ENCODE measurements around the gene R3HCC1L.

Gene R3HCC1L

DNA sequence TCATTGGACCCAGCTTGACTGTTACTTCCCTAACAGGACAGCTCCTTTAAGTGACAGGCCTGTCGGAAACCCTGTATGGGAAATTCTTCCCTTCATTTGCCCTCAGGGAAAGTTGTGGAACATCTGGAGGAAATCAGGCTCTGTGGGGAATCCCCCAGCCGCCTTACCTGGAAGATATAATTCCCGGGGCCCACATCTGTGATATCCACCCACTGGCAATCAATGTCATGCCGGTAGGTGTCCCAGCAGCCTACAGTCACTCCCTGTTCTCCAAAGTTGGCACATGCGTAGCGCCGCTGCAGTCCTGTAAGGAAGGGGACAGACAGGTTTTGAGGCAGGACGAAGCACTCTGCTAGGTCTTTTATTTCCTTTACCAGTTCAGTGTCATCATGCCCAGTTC, 116.9 kb downstream of the R3HCC1L start:
- H3K36me3 ChIP-seq (ENCODE audit: control insufficient read depth in 2 of 2, insufficient read depth in 1 of 2, low read length in 2 of 2): peaks cover 0 to 54% of the 10 kb centered on the region in 2 experiments; a peak in 1 of 3 replicates
- POLR2A ChIA-PET: no interaction called here
- CTCF ChIA-PET: interaction anchor here (5.4 kb wide), 1 partner anchor 58 kb away, joined by 24 read pairs; no protein-coding TSS in a partner anchor
- H3K4me3 ChIP-seq (ENCODE audit: low read depth, low read length): no peak overlapping the region
- no peak overlapping the region for H3K27ac ChIP-seq (ENCODE audit: extremely low read depth, low read depth, low read length)
- no peaks in the 10 kb centered on the region for H3K9me3 ChIP-seq (ENCODE audit: control insufficient read depth, insufficient read depth, low read depth, low read length)
- no peaks in the 10 kb centered on the region for H3K4me1 ChIP-seq (ENCODE audit: control insufficient read depth, insufficient read depth, low read length)
- TF ChIP-seq, protein P1, sequence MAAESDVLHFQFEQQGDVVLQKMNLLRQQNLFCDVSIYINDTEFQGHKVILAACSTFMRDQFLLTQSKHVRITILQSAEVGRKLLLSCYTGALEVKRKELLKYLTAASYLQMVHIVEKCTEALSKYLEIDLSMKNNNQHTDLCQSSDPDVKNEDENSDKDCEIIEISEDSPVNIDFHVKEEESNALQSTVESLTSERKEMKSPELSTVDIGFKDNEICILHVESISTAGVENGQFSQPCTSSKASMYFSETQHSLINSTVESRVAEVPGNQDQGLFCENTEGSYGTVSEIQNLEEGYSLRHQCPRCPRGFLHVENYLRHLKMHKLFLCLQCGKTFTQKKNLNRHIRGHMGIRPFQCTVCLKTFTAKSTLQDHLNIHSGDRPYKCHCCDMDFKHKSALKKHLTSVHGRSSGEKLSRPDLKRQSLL (tag by site-specific recombination; IDR thresholded peaks at IDR 0.05): no peak
- TF ChIP-seq ZNF169 (tag by site-specific recombination; IDR thresholded peaks at IDR 0.05) (no peak), ZNF555 (tag by site-specific recombination; conservative IDR thresholded peaks at IDR 0.05) (no peak), ZNF184 (tag by site-specific recombination; IDR thresholded peaks at IDR 0.05) (no peak), HOXC10 (CRISPR knock-in tag; IDR thresholded peaks at IDR 0.05) (no peak)

DNA sequence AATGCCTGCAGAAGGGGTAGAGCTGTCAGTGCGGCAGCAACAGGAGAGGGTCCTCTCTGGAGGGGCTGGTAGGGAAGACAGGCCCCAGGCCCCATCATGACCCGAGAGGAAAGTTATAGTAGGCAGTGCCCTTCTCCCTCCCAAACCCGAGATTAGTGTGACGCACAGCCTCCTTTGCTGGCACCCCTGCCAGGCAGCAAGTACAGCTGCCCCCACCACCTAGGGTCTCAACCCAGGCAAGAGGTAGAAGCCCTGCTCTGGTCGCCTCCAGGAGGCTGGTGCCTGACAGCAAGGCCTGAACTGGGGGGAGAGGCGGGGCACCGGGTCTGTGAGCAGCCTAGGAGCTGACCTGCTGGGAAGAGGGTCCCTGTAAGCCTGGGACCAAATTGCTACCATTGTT, 118.0 kb downstream of the R3HCC1L start:
- ChIA-PET POLR2A (no interaction called here), CTCF (interaction anchor here (0.5 to 5.4 kb wide), 3 partner anchors 10 to 76 kb away, joined by 3 to 24 read pairs (median 3); no protein-coding TSS in a partner anchor)
- Histone ChIP-seq H3K27ac (ENCODE audit: extremely low read depth, low read depth, low read length) (no peak overlapping the region), H3K4me3 (ENCODE audit: low read depth, low read length) (no peak overlapping the region), H3K4me1 (ENCODE audit: control insufficient read depth, insufficient read depth, low read length) (no peaks in the 10 kb centered on the region), H3K9me3 (ENCODE audit: control insufficient read depth, insufficient read depth, low read depth, low read length) (no peaks in the 10 kb centered on the region), H3K36me3 (ENCODE audit: control insufficient read depth in 2 of 2, insufficient read depth in 1 of 2, low read length in 2 of 2) (peaks cover 0 to 44% of the 10 kb centered on the region in 2 experiments; a peak in 1 of 3 replicates)
- no peak for TF ChIP-seq KLF10 (tag by site-specific recombination; IDR thresholded peaks at IDR 0.05)
- peak; percentile 49; the same call in 1 of the 2 replicates for TF ChIP-seq ZIC2 (tag by site-specific recombination; IDR thresholded peaks at IDR 0.05)

DNA sequence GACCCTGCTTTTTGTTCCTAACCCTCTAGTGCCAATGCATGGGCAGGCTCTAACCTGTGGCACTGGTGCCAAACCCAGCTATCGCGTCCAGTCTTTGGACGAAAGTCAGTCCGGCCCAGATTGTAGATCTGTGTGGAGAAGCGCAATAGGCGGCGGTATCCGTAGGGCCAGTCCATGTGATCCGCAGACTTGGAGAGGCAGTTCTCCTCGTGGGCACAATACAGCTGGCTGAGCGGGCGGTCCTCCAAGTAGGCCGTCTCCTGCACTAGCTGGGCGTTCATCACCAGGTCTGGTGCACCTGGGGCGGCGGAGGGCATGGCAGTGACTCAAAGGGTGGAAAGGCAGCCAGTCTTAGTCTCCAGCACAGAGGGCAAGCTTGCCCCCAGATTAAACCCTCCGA, 119.0 kb downstream of the R3HCC1L start:
- Histone ChIP-seq H3K9me3 (ENCODE audit: control insufficient read depth, insufficient read depth, low read depth, low read length) (no peaks in the 10 kb centered on the region), H3K4me1 (ENCODE audit: control insufficient read depth, insufficient read depth, low read length) (no peaks in the 10 kb centered on the region; the same call in 1 of the 2 replicates), H3K27ac (ENCODE audit: extremely low read depth, low read depth, low read length) (no peak overlapping the region), H3K4me3 (ENCODE audit: low read depth, low read length) (no peak overlapping the region), H3K36me3 (ENCODE audit: control insufficient read depth in 2 of 2, insufficient read depth in 1 of 2, low read length in 2 of 2) (peaks cover 0 to 33% of the 10 kb centered on the region in 2 experiments; a peak in 1 of 3 replicates)
- ChIA-PET CTCF (interaction anchor here (0.7 to 5.4 kb wide), 3 partner anchors 9 to 56 kb away, joined by 3 to 24 read pairs (median 3); no protein-coding TSS in a partner anchor), POLR2A (no interaction called here)
- TF ChIP-seq BCL11A (tag by site-specific recombination; IDR thresholded peaks at IDR 0.05; ENCODE audit: low read depth) (no peak), ZNF138 (tag by site-specific recombination; IDR thresholded peaks at IDR 0.05; ENCODE audit: borderline replicate concordance) (no peak), ZNF560 (tag by site-specific recombination; IDR thresholded peaks at IDR 0.05; ENCODE audit: borderline replicate concordance) (no peak), ZNF830 (tag by site-specific recombination; IDR thresholded peaks at IDR 0.05; ENCODE audit: low read depth) (no peak), KLF7 (tag by site-specific recombination; IDR thresholded peaks at IDR 0.05; ENCODE audit: borderline replicate concordance) (no peak), ZNF585B (tag by site-specific recombination; IDR thresholded peaks at IDR 0.05) (no peak), ZNF114 (tag by site-specific recombination; IDR thresholded peaks at IDR 0.05) (no peak)
- TF ChIP-seq, protein P2, sequence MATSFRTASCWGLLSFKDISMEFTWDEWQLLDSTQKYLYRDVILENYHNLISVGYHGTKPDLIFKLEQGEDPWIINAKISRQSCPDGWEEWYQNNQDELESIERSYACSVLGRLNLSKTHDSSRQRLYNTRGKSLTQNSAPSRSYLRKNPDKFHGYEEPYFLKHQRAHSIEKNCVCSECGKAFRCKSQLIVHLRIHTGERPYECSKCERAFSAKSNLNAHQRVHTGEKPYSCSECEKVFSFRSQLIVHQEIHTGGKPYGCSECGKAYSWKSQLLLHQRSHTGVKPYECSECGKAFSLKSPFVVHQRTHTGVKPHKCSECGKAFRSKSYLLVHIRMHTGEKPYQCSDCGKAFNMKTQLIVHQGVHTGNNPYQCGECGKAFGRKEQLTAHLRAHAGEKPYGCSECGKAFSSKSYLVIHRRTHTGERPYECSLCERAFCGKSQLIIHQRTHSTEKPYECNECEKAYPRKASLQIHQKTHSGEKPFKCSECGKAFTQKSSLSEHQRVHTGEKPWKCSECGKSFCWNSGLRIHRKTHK (tag by site-specific recombination; IDR thresholded peaks at IDR 0.05): no peak
- TF ChIP-seq, protein P3, sequence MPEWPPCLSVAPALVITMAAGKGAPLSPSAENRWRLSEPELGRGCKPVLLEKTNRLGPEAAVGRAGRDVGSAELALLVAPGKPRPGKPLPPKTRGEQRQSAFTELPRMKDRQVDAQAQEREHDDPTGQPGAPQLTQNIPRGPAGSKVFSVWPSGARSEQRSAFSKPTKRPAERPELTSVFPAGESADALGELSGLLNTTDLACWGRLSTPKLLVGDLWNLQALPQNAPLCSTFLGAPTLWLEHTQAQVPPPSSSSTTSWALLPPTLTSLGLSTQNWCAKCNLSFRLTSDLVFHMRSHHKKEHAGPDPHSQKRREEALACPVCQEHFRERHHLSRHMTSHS (tag by site-specific recombination; IDR thresholded peaks at IDR 0.05): no peak
- TF ChIP-seq, protein P4, sequence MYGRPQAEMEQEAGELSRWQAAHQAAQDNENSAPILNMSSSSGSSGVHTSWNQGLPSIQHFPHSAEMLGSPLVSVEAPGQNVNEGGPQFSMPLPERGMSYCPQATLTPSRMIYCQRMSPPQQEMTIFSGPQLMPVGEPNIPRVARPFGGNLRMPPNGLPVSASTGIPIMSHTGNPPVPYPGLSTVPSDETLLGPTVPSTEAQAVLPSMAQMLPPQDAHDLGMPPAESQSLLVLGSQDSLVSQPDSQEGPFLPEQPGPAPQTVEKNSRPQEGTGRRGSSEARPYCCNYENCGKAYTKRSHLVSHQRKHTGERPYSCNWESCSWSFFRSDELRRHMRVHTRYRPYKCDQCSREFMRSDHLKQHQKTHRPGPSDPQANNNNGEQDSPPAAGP (tag by site-specific recombination; IDR thresholded peaks at IDR 0.05): no peak
- TF ChIP-seq, protein P5, sequence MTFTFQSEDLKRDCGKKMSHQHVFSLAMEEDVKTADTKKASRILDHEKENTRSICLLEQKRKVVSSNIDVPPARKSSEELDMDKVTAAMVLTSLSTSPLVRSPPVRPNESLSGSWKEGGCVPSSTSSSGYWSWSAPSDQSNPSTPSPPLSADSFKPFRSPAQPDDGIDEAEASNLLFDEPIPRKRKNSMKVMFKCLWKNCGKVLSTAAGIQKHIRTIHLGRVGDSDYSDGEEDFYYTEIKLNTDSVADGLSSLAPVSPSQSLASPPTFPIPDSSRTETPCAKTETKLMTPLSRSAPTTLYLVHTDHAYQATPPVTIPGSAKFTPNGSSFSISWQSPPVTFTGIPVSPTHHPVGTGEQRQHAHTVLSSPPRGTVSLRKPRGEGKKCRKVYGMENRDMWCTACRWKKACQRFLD (tag by site-specific recombination; IDR thresholded peaks at IDR 0.05): no peak
- TF ChIP-seq, protein P6, sequence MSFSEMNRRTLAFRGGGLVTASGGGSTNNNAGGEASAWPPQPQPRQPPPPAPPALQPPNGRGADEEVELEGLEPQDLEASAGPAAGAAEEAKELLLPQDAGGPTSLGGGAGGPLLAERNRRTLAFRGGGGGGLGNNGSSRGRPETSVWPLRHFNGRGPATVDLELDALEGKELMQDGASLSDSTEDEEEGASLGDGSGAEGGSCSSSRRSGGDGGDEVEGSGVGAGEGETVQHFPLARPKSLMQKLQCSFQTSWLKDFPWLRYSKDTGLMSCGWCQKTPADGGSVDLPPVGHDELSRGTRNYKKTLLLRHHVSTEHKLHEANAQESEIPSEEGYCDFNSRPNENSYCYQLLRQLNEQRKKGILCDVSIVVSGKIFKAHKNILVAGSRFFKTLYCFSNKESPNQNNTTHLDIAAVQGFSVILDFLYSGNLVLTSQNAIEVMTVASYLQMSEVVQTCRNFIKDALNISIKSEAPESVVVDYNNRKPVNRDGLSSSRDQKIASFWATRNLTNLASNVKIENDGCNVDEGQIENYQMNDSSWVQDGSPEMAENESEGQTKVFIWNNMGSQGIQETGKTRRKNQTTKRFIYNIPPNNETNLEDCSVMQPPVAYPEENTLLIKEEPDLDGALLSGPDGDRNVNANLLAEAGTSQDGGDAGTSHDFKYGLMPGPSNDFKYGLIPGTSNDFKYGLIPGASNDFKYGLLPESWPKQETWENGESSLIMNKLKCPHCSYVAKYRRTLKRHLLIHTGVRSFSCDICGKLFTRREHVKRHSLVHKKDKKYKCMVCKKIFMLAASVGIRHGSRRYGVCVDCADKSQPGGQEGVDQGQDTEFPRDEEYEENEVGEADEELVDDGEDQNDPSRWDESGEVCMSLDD (tag by site-specific recombination; IDR thresholded peaks at IDR 0.05): no peak
- TF ChIP-seq, protein P7, sequence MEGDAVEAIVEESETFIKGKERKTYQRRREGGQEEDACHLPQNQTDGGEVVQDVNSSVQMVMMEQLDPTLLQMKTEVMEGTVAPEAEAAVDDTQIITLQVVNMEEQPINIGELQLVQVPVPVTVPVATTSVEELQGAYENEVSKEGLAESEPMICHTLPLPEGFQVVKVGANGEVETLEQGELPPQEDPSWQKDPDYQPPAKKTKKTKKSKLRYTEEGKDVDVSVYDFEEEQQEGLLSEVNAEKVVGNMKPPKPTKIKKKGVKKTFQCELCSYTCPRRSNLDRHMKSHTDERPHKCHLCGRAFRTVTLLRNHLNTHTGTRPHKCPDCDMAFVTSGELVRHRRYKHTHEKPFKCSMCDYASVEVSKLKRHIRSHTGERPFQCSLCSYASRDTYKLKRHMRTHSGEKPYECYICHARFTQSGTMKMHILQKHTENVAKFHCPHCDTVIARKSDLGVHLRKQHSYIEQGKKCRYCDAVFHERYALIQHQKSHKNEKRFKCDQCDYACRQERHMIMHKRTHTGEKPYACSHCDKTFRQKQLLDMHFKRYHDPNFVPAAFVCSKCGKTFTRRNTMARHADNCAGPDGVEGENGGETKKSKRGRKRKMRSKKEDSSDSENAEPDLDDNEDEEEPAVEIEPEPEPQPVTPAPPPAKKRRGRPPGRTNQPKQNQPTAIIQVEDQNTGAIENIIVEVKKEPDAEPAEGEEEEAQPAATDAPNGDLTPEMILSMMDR (tag by site-specific recombination; IDR thresholded peaks at IDR 0.05): no peak

All from HEK293 (cell line).